Activated CD8-positive, alpha-beta memory T cell treated with anti-CD3 and anti-CD28 coated beads for 36 hours (primary cell): Measurements from ENCODE around the gene ZNF668. TPM values are rescaled to one million over a fixed set of nuclear protein-coding genes. Genes with fewer than 3 reads are reported as not detected.

Experiments
- CTCF ChIA-PET: fragments of 350-600 bp; sonication (Branson Sonifier 250); formaldehyde crosslinking; loops from one replicate; lab custom pipeline; 2021; ENCODE audit warnings: antibody characterized with exemption; lab: Charles Lee
- POLR2A ChIA-PET: fragments of 350-600 bp; sonication (Branson Sonifier 250); formaldehyde crosslinking; loops from one replicate; lab custom pipeline; 2021; ENCODE audit warnings: antibody characterized with exemption; lab: Charles Lee
- total RNA-seq, 2 experiments: library from RNA; stranded (reverse); gene quantifications; one replicate each; pipeline ENCODE4 v1.2.3, GENCODE V29; 2021

The ZNF668 gene
- total RNA-seq, 2 experiments from 2014 or later, result 16.8 to 17.2 TPM

DNA sequence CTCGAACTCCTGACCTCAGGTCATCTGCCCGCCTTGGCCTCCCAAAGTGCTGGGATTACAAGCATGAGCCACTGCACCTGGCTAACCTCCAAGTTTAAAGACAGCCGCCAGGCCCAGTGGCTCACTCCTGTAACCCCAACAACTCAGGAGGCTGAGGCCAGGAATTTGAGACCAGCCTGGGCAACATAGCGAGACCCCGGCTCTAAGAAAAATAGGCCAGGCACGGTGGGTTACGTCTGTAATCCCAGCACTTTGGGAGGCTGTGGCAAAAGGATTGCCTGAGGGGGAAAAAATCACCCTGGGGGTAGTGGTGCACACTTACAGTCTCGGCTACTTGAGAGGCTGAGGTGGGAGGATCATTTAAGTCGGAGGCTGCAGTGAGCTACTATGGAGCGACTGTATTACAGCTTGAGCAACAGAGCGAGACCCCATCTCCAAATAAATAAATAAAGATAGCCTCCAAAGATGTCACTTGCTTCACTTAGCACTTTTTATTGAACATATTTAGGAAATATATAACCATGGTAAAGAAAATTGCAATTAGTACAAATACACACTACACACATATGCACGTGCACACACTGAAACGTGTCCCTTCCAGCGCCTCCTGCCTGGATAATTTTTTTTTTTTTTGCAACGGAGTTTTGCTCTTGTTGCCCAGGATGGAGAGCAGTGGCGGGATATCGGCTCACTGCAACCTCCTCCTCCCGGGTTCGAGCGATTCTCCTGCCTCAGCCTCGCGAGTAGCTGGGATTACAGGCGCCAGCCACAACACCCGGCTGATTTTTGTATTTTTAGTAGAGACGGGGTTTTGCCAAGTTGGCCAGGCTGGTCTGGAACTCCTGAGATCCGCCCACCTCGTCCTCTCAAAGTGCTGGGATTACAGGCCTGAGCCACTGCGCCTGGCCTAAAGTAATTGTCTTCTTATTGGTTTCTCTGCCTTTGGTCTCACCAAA is 32.7 kb upstream of the ZNF668 start:
- POLR2A ChIA-PET, result interaction anchor here (0.6 to 0.7 kb wide), 2 partner anchors 14 to 448 kb away, joined by 3 to 6 read pairs; partner anchors contain the start of gene FBRS
- CTCF ChIA-PET, result interaction anchor here (0.6 kb wide), 1 partner anchor 237 kb away, joined by 3 read pairs; no protein-coding TSS in a partner anchor

DNA sequence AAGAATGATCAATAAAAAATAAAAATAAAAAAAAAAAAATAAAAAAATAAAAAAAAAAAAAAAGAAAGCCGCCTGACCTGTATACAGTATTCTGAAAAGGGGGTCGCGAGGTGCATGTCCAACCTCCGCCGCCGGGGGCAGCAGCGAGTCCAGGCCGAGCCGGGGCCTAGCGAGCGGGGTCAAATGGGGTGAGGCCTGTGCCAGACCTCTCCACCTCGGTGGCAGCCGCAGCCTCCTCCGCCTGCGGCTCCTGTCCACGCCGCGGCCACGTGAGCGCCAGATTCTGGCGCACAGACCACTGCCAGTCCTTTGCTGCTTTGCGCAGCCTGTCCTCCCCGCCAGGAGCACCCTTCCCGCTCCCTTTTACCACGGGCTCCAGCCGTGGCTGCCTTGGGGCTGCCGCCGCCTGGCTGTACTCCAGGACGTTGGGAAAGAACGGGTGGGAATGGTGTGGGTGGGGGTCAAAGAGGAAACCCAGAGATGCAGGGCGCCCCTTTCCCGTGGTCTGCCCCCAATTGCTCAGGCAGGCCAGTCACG is 31.7 kb upstream of the ZNF668 start:
- POLR2A ChIA-PET, result no interaction called here
- CTCF ChIA-PET, result no interaction called here

DNA sequence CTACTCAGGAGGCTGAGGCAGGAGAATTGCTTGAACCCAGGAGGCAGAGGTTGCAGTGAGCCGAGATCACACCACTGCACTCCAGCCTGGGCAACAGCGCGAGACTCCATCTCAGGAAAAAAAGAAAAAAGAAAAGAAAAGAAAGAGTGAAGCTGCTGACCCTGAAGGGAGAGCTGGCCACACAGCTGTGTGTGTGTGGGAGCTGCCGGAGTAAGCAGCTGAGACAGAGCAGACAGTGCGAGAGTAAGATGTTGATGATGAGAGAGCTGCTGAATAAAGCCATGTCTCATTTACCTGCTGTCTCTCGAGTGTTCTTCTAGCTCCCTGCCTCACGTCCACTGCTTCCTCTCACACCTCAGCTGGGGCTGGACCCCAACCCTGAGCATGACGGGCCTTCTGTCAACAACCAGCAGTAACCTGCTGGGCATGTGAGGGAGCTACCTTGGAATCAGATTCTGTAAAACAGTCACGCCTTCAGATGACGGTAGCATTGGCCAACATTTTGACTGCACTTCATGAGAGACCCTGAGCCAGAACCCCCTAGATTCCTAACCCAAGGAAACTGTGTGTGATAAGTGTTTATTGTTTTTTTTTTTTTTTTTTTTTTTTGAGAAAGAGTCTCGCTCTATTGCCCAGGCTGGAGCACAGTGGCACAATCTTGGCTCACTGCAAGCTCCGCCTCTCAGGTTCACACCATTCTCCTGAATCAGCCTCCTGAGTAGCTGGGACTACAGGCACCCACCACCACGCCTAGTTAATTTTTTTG is 27.0 kb upstream of the ZNF668 start:
- ChIA-PET POLR2A (interaction anchor here (0.6 kb wide), 1 partner anchor 75 kb away, joined by 5 read pairs; no protein-coding TSS in a partner anchor), CTCF (interaction anchor here (0.9 to 2.3 kb wide), 2 partner anchors 41 to 116 kb away, joined by 3 to 9 read pairs; partner anchors contain the start of gene HSD3B7)

DNA sequence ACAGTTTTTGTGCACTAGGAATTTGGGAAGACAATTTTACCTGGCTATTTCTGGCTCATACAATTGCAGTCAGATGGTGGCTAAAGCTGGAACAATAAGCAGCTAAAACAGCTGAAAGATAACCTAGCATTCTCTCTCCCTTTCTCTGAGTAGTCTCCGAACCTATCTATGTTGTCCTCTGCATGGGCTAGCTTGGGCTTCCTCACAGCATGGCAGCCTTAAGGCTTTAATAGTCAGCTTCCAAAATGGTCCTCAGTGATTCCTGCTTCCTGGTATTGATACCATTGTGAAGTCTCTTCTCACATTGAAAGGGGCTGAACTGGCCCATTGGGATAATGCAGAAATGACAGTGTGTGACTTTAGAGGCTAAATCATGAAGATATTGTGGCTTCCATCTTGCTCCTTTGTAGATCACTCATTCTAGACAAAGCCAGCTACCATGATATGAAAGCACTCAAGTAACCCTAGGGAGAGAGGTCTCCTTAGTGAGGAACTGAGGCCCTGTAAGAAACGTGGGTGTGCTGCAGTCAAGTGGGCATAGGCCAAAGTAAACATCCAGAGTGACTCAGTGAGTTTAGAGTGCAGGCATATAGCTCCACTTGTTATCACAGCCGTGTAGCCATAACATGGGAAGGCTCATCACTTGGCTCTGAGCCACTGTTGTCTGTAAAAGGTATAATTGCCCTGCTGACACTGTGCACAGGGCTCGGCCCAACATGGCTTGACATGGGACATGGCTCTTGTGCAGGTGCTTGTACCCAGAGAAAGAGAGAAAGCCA is 26.0 kb upstream of the ZNF668 start:
- POLR2A ChIA-PET, result interaction anchor here (0.6 kb wide), 1 partner anchor 76 kb away, joined by 5 read pairs; no protein-coding TSS in a partner anchor
- CTCF ChIA-PET, result interaction anchor here (0.9 to 2.3 kb wide), 2 partner anchors 42 to 115 kb away, joined by 3 to 9 read pairs; partner anchors contain the start of gene HSD3B7

DNA sequence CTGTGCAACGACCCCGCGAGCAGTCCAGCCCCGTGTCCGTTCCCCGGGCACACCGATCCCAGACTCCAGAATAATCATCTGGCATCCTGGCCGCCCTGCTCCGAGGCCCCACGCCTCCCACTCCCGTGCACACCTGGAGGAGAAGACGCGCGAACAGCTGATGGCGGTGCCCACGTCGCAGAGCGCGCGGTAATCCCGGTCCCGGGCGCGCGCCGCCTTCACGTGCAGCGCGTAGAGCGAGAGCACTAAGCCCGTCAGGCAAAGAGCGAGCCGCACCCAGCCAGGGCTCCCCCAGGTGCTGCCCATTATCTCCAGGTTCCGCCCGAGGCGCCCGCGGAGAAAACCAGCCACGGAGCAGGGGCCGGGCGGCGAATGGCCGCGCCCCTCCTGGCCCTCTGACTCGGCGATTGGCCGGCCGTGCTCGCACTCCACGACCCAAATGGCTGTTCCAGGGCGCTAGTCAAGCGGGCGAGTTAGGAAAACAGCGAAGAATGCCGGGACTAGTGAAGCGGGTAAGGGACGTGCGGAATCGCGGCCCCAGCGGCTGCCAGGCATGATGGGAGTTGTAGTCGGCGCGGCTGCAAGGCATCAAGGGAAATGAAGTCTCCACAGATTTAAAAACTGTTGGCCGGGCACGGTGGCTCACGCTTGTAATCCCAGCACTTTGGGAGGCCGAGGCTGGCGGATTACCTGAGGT is 20.5 kb upstream of the ZNF668 start, which contains the start of gene VKORC1:
VKORC1 (minus strand) TSS at position 374 of the 697 bp plus-strand sequence; CDS start at position 306, 68 bp downstream.
- ChIA-PET POLR2A (interaction anchor here (0.6 to 1.0 kb wide), 4 partner anchors 20 to 109 kb away, joined by 3 read pairs; partner anchors contain the start of genes FUS and HSD3B7), CTCF (interaction anchor here (1.0 to 2.8 kb wide), 4 partner anchors 15 to 141 kb away, joined by 3 to 9 read pairs (median 4); partner anchors contain the start of genes ZNF646 and ZNF668)

DNA sequence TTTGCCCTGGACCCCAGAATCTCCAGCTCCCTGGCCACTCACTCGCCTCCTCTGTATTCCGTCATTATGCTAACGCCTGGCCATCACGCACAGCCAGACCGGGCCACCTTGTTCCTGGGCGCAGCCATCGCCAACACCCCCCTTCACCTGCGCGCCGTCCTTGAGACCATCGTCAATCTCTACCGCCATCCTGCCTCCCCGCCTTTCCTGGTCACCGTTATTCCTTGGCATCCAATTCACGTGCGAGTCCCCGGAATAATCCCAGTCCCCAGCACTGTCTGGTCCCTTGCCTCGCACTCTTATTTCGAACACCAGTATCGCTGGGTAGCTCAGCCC is 20.0 kb upstream of the ZNF668 start:
- ChIA-PET CTCF (interaction anchor here (1.3 to 2.8 kb wide), 2 partner anchors 20 to 48 kb away, joined by 3 to 9 read pairs; partner anchors contain the start of genes ZNF646 and ZNF668), POLR2A (interaction anchor here (0.6 to 1.0 kb wide), 3 partner anchors 20 to 109 kb away, joined by 3 read pairs; partner anchors contain the start of genes FUS and HSD3B7)

DNA sequence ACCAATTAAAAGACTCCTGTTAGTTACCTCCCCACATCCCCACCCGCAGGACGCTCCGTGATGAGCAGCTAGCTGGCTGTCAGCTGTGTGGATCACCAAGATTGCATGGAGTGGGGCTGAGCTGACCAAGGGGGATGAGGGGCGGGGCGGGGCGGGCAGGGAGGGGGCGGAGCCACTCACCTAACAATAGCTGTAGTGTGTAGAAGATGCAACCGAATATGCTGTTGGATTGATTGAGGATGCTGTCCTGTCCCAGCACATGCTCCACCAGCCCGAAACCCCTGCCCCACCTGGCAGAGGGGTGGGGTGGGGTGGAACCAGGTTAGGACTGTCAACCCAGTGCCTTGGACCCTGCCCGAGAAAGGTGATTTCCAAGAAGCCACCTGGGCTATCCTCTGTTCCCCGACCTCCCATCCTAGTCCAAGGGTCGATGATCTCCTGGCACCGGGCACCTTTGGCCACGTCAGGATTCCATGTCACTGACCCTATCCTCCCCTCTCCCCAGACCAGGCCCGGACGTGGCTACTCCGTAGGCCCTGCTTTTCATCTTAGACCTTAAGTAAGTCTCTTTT is 19.2 kb upstream of the ZNF668 start:
- CTCF ChIA-PET, result interaction anchor here (0.9 to 2.8 kb wide), 3 partner anchors 19 to 108 kb away, joined by 3 to 9 read pairs (median 3); partner anchors contain the start of genes HSD3B7, ZNF646 and ZNF668
- POLR2A ChIA-PET, result interaction anchor here (0.6 kb wide), 1 partner anchor 32 kb away, joined by 3 read pairs; no protein-coding TSS in a partner anchor

DNA sequence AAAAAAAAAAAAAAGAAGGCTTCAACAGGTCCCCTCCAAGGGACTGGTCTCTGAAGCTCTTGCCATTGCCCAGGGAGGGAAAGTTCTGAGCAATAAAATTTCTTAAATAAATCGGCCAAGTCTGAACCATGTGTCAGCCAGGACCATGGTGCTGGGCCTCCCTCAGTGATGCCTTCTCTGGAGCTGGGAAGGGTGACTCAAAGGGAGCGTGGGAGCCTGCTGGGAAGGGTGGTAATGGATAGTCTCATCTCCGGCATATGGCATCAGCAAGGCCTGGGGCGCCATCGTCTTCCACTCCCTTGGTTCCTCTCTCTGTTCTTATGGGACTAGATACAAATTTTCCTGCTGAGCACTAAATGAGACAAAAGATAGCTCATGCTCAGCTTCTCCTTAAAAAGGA is 18.3 kb upstream of the ZNF668 start:
- POLR2A ChIA-PET, result interaction anchor here (0.6 kb wide), 2 partner anchors 19 to 133 kb away, joined by 3 to 5 read pairs; no protein-coding TSS in a partner anchor
- CTCF ChIA-PET, result interaction anchor here (1.9 kb wide), 1 partner anchor 19 kb away, joined by 4 read pairs; the partner anchor contains the start of gene ZNF668

DNA sequence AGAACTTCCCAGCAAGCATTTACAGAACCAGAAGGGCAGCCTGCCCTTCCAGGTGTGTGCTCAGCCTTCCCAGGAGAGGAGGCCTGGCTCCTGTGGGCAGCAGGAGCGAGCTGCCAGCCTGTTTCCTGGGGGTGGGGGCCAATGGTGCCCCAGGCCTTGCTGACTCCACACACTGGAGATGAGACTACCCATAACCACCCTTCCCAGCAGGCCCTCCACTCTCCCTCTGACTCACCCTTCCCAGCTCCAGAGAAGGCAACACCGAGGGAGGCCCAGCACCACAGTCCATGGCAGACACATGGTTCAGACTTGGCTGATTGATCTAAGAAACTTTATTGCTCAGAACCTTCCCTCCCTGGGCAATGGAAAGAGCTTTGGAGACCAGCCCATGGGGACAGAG is 16.5 kb upstream of the ZNF668 start:
- CTCF ChIA-PET, result no interaction called here
- POLR2A ChIA-PET, result no interaction called here

DNA sequence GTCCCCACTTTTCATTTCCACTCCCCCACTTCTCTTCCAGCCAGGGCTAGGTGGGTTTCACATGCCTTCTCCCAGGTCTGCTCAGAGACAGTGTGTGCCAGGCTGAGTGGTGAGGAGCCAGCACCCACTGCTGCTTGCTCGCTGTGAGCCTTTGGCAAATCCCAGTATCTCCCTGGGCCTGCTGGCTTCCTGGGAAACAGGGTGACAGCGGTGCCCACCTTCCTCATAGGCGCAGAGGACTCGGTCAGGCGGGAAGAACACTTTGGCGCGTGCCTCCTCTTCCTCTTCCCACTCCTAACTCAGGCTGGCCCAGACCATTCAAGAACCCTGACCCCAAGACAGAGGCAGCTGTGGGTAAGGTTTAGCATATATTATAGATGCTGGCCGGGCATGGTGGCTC is 15.2 kb upstream of the ZNF668 start:
- ChIA-PET POLR2A (no interaction called here), CTCF (interaction anchor here (1.4 kb wide), 1 partner anchor 104 kb away, joined by 4 read pairs; the partner anchor contains the start of gene HSD3B7)

DNA sequence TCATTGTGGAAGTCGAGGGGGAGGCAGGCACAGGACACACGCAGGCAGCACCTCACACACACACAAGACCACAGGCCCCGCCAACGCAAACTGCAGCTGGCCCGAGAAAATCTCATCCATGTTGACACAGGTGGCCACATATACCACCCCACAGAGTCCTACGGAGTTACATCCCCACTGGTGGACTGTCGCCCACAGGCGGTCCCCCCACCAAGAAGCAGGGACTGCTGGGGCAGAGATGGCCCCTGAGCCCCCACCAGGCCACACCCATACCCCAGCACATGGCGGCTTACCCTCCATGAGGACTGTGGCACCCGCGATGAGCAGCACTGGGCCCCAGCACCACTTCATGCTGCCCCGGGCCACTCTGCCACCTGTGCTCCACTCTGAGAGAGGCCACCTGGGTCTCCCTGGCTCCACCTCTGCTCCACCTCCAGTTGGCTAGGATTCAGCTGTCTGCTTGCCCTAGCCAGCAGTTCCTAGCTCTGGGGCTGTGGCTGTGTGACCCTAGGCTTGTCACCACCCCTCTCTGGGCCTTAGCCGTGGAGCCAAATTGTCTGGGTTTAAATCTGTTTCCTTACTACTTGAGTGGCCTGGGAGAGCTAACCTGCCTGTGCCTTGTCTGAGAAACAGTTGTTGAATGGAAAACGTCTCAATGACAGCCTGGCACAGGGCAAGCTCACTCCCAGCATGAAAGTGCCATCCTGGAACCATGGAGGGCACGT is 14.6 kb upstream of the ZNF668 start, which contains the start of gene PRSS53:
PRSS53 (minus strand) TSS at position 485 of the 725 bp plus-strand sequence; CDS start at position 351, 134 bp downstream.
- ChIA-PET CTCF (interaction anchor here (1.4 kb wide), 1 partner anchor 104 kb away, joined by 4 read pairs; the partner anchor contains the start of gene HSD3B7), POLR2A (no interaction called here)

DNA sequence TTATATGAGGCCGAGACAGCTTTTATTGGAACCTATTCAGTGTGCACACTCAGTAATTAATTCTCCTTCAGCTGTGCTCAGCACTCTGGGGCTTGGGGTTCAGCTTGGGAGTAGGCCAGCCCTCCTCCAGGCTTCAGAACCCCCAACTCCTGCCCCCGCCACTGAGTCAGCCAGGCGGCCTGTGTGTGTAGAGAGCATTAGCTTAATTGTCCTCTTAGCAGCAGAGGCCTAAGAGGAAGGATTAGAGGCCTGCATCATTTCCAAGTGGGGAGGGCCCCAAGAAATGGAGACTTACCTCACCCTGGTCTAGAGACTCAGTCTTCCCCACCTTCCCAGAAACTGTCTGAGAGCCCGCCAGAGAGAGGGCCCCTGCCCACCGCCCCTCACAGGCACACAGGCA is 13.9 kb upstream of the ZNF668 start:
- POLR2A ChIA-PET, result no interaction called here
- CTCF ChIA-PET, result interaction anchor here (1.4 kb wide), 1 partner anchor 103 kb away, joined by 4 read pairs; the partner anchor contains the start of gene HSD3B7

DNA sequence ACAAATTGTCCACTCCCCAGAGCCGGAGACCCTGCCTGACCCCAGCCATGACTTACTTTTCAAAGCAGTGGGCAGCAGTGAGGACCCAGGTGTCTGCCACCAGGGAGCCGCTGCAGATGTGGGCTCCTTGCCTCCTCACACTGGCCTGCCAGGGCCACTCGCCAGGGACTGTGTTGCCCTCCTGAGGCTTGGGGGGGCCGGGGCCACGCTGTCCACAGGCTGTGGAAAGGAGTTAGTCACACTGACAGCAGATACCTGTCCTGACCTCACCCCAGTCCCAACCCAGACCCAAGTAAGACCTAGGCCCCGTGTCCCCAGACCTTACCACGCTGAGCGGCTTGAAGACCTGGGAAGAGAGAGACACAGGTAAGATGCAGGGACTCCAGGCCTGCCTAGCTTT is 13.4 kb upstream of the ZNF668 start:
- POLR2A ChIA-PET, result no interaction called here

DNA sequence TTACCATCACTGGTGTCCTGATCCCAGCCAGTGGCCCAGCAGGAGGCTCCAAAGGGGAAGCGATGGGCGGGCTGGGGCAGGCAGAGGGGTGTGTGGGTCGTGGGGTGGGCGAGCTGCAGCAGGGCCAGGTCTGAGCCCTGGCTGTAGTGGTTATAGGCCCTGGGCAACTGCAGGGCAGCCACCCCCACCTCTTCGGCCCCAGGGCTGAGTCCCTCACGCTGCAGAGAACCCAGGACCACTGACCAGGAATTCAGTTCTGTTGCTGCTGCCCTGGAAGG is 12.5 kb upstream of the ZNF668 start:
- CTCF ChIA-PET, result no interaction called here
- POLR2A ChIA-PET, result interaction anchor here (0.6 kb wide), 1 partner anchor 250 kb away, joined by 5 read pairs; no protein-coding TSS in a partner anchor

More for the DNA sequence above, 13.4 kb upstream of the ZNF668 start:
- CTCF ChIA-PET, result no interaction called here

DNA sequence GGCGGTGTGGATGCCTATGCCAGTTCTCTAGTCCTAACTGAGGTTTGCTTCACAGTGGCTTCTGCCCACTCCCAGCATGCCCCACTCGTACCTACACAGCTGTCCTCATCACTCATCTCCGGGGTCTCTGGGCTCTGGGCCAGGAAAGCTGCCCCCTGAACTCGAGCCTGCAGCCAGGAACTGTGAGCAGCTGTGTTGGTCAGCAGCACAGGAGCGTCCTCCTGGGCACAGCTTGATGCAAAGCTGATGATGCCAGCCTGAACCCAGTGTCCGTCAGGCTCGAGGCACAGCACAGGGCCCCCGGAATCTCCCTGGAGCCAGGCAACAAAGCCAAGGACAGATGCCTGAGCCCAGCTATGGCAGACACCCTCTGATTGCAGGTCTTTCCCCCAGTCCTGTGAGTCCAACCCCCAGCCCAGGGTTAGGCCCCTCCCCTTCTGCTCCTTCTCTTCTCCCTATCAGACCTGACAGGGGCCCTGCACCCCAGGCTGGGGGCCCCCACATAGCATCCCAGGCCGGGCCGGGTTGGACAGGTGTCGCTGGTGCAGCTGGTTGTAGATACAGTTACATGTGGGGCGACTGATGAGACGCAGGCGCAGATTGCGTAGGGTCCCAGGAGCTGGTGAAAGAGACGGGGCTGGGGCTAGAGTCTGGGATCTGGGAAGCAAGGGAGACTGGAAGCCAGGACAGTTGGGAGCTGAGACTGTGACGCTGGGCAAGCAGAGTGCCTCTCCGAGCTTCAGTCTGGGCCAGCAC is 12.0 kb upstream of the ZNF668 start:
- CTCF ChIA-PET, result no interaction called here
- POLR2A ChIA-PET, result interaction anchor here (0.6 kb wide), 1 partner anchor 250 kb away, joined by 5 read pairs; no protein-coding TSS in a partner anchor
